ENCODE results near the gene SS18L1. TPM values are rescaled to one million over a fixed set of nuclear protein-coding genes. Genes with fewer than 3 reads are reported as not detected.

The SS18L1 gene
- total RNA-seq, 1 donor from 2014 or later, result 16.3 TPM

GRCh38 chr20:62226707-62227590 lies 83.4 kb downstream of the SS18L1 start:
- H3K4me3 ChIP-seq (ENCODE audit: insufficient read depth, low read depth, low read length), result no peak overlapping the region
- Mint-ChIP-seq H3K4me3 (ENCODE audit: unreplicated experiment) (no peak overlapping the region), H3K27me3 (ENCODE audit: low read depth, unreplicated experiment) (peaks cover 53% of the 10 kb centered on the region), H3K9me3 (ENCODE audit: unreplicated experiment) (peaks cover 2% of the 10 kb centered on the region), H3K4me1 (ENCODE audit: low read depth, unreplicated experiment) (no peaks in the 10 kb centered on the region), H3K27ac (ENCODE audit: unreplicated experiment) (no peak overlapping the region), H3K36me3 (ENCODE audit: low read depth, unreplicated experiment) (no peaks in the 10 kb centered on the region)
- H3K4me2 ChIP-seq (ENCODE audit: low read length), result no peak overlapping the region
- H3K36me3 ChIP-seq (ENCODE audit: insufficient read depth, low read length), result no peaks in the 10 kb centered on the region
- TF ChIP-seq, protein P1, sequence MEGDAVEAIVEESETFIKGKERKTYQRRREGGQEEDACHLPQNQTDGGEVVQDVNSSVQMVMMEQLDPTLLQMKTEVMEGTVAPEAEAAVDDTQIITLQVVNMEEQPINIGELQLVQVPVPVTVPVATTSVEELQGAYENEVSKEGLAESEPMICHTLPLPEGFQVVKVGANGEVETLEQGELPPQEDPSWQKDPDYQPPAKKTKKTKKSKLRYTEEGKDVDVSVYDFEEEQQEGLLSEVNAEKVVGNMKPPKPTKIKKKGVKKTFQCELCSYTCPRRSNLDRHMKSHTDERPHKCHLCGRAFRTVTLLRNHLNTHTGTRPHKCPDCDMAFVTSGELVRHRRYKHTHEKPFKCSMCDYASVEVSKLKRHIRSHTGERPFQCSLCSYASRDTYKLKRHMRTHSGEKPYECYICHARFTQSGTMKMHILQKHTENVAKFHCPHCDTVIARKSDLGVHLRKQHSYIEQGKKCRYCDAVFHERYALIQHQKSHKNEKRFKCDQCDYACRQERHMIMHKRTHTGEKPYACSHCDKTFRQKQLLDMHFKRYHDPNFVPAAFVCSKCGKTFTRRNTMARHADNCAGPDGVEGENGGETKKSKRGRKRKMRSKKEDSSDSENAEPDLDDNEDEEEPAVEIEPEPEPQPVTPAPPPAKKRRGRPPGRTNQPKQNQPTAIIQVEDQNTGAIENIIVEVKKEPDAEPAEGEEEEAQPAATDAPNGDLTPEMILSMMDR (IDR thresholded peaks at IDR 0.05; ENCODE audit: insufficient read depth, low read depth, low read length), result no peak
- TF ChIP-seq EZH2 (IDR thresholded peaks at IDR 0.05; ENCODE audit: insufficient read depth, low read length), result no peak
- DNase-seq (ENCODE audit: low read depth) (no peak), FAIRE-seq (no peak)
- no peak overlapping the region for H3K9ac ChIP-seq (ENCODE audit: low read length)
- no peak overlapping the region for H3K27ac ChIP-seq (ENCODE audit: low read depth, low read length)
- H3K9me3 ChIP-seq (ENCODE audit: insufficient read depth, low read depth, low read length), result peaks cover 2% of the 10 kb centered on the region
- no peaks in the 10 kb centered on the region for H3K4me1 ChIP-seq (ENCODE audit: insufficient read depth, low read length)
- no peaks in the 10 kb centered on the region for H4K20me1 ChIP-seq (ENCODE audit: insufficient read depth, low read length)
- no peaks in the 10 kb centered on the region for H3K79me2 ChIP-seq (ENCODE audit: insufficient read depth, low read length)
- H3K27me3 ChIP-seq (ENCODE audit: insufficient read depth, low read length), result peaks cover 9% of the 10 kb centered on the region
- H2AFZ ChIP-seq (ENCODE audit: low read depth, low read length), result no peak overlapping the region

DNA sequence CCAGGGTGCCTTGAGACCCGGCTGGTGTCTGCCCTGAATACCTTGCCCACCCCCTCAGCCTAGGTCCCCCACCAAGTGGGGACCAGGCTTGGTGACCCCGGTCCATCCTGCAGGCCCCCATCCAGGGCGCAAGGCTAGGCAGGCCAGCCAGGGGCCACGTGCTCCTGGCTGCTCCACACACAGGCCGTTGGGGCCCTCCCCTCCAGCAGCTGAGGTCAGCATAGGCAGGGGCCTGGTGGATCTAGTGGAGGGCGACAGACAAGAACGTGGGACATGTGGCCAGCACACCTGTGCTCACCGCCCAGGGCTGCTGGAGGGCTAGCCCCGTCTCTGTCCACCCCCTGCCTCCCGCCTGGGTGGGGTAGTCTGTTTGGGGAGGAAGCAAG lies 84.0 kb downstream of the SS18L1 start:
- Histone ChIP-seq H3K9me3 (ENCODE audit: insufficient read depth, low read depth, low read length) (peaks cover 2% of the 10 kb centered on the region), H3K27ac (ENCODE audit: low read depth, low read length) (no peak overlapping the region), H2AFZ (ENCODE audit: low read depth, low read length) (no peak overlapping the region), H3K9ac (ENCODE audit: low read length) (no peak overlapping the region), H3K36me3 (ENCODE audit: insufficient read depth, low read length) (no peaks in the 10 kb centered on the region), H4K20me1 (ENCODE audit: insufficient read depth, low read length) (no peaks in the 10 kb centered on the region), H3K27me3 (ENCODE audit: insufficient read depth, low read length) (peaks cover 9% of the 10 kb centered on the region), H3K79me2 (ENCODE audit: insufficient read depth, low read length) (no peaks in the 10 kb centered on the region), H3K4me2 (ENCODE audit: low read length) (no peak overlapping the region), H3K4me1 (ENCODE audit: insufficient read depth, low read length) (no peaks in the 10 kb centered on the region), H3K4me3 (ENCODE audit: insufficient read depth, low read depth, low read length) (no peak overlapping the region)
- H3K4me3 Mint-ChIP-seq (ENCODE audit: unreplicated experiment), result no peak overlapping the region
- H3K27me3 Mint-ChIP-seq (ENCODE audit: low read depth, unreplicated experiment), result peaks cover 48% of the 10 kb centered on the region
- no peak overlapping the region for H3K27ac Mint-ChIP-seq (ENCODE audit: unreplicated experiment)
- DNase-seq (ENCODE audit: low read depth) (no peak), FAIRE-seq (no peak)
- TF ChIP-seq EZH2 (IDR thresholded peaks at IDR 0.05; ENCODE audit: insufficient read depth, low read length), result no peak
- TF ChIP-seq, protein P1 (IDR thresholded peaks at IDR 0.05; ENCODE audit: insufficient read depth, low read depth, low read length), result no peak
- no peaks in the 10 kb centered on the region for H3K4me1 Mint-ChIP-seq (ENCODE audit: low read depth, unreplicated experiment)
- peaks cover 2% of the 10 kb centered on the region for H3K9me3 Mint-ChIP-seq (ENCODE audit: unreplicated experiment)
- no peaks in the 10 kb centered on the region for H3K36me3 Mint-ChIP-seq (ENCODE audit: low read depth, unreplicated experiment)

Measured in astrocyte (in vitro differentiated cells and primary cell).